GM12878 (cell line): ENCODE data around the gene MS4A6E. TPM values are rescaled to one million over a fixed set of nuclear protein-coding genes. Genes with fewer than 3 reads are reported as not detected.

Source experiments
- CBX3 ChIP-seq: fragments of 200-600 bp; sonication (generic); IDR thresholded peaks from 2 replicates; pipeline ENCODE4 v1.6.1; 2016; ENCODE audit warnings: low read depth, borderline replicate concordance
- CEBPB ChIP-seq, 2 experiments: fragments of 150-350 bp in 1 of 2; IDR thresholded peaks; 2 replicates each; pipeline ENCODE4 v1.6.1; 2012 to 2014; ENCODE audit warnings: low read depth in 2 of 2, low read length in 2 of 2, borderline replicate concordance in 1 of 2, inconsistent platforms in 1 of 2
- CHD1 ChIP-seq: IDR thresholded peaks from 2 replicates; pipeline ENCODE4 v1.6.1; 2012; ENCODE audit warnings: low read depth, low read length, improper control_type of control experiment
- E2F8 ChIP-seq: fragments of 450-650 bp; IDR thresholded peaks from 2 replicates; pipeline ENCODE4 v1.6.1; 2018; ENCODE audit warnings: mild to moderate bottlenecking, low read depth, moderate library complexity; ENCODE audit not compliant: partially characterized antibody
- EGR1 ChIP-seq, 2 experiments: IDR thresholded peaks; 1 replicate in 1 of 2; 2 replicates in 1 of 2; pipeline ENCODE4 v1.6.1; 2011 to 2012; ENCODE audit warnings: low read depth in 2 of 2, low read length in 2 of 2, borderline replicate concordance in 1 of 2, mild to moderate bottlenecking in 1 of 2, moderate library complexity in 1 of 2
- KAT2A ChIP-seq: conservative IDR thresholded peaks from 2 replicates; pipeline ENCODE4 v1.6.1; 2011; ENCODE audit warnings: low read depth, low read length; ENCODE audit not compliant: control insufficient read depth
- MXI1 ChIP-seq: fragments of 150-350 bp; IDR thresholded peaks from 2 replicates; pipeline ENCODE4 v1.6.1; 2011; ENCODE audit warnings: low read depth, mild to moderate bottlenecking, inconsistent platforms, low read length, improper control_type of control experiment
- NFYA ChIP-seq: IDR thresholded peaks from 2 replicates; pipeline ENCODE4 v1.6.1; 2011; ENCODE audit warnings: low read depth, mild to moderate bottlenecking, low read length, improper control_type of control experiment, borderline replicate concordance
- PRDM15 ChIP-seq: fragments of 450-650 bp; formaldehyde crosslinking; IDR thresholded peaks from 2 replicates; pipeline ENCODE4 v1.4.0; 2020; ENCODE audit warnings: mild to moderate bottlenecking, moderate library complexity
- STAT1 ChIP-seq: fragments of 450-650 bp; conservative IDR thresholded peaks from 2 replicates; pipeline ENCODE4 v1.6.1; 2014; ENCODE audit warnings: antibody characterized with exemption, mild to moderate bottlenecking
- TAF1 ChIP-seq: IDR thresholded peaks from 2 replicates; pipeline ENCODE4 v1.6.1; 2011; ENCODE audit warnings: mild to moderate bottlenecking, low read depth, low read length, borderline replicate concordance
- TCF3 ChIP-seq: IDR thresholded peaks from 2 replicates; pipeline ENCODE4 v1.6.1; 2012; ENCODE audit warnings: low read depth, mild to moderate bottlenecking, low read length, borderline replicate concordance; ENCODE audit not compliant: insufficient read depth
- USF1 ChIP-seq: IDR thresholded peaks from 2 replicates; pipeline ENCODE4 v1.6.1; 2011; ENCODE audit warnings: borderline replicate concordance, low read depth, mild to moderate bottlenecking, moderate library complexity, mixed read lengths, low read length; ENCODE audit not compliant: insufficient read depth; ENCODE audit errors: extremely low read length
- ZBED1 ChIP-seq: IDR thresholded peaks from 2 replicates; pipeline ENCODE4 v1.6.1; 2016; ENCODE audit warnings: borderline replicate concordance
- ZBTB33 ChIP-seq: fragments of 450-650 bp; IDR thresholded peaks from 2 replicates; pipeline ENCODE4 v1.6.1; 2017; ENCODE audit warnings: mild to moderate bottlenecking
- polyA plus RNA-seq, 11 experiments: library from polyadenylated mRNA; depleted of rRNA in 4 of 11; unstranded in 6 of 11; stranded (reverse) in 5 of 11; fragments of >200 nt; fragmentation: Nextera tagmentation in 4 of 11; fragmentation: Illumina TruSeq in 1 of 11; extraction: Ambion mirVana in 4 of 11; extraction: Trizol in 1 of 11; gene quantifications; 1 replicate in 1 of 11; 2 replicates in 10 of 11; pipeline versions ENCODE4 v1.2.1 to v1.2.3, GENCODE V29; 2011 to 2016; ENCODE audit warnings: inconsistent platforms in 2 of 11, missing spikeins in 2 of 11, low read depth in 1 of 11
- total RNA-seq, 4 experiments: library from RNA; depleted of rRNA in 3 of 4; stranded (reverse); fragments of >200 nt in 3 of 4; fragmentation: Illumina TruSeq in 1 of 4; extraction: Trizol in 1 of 4; gene quantifications; 2 replicates each; pipeline versions ENCODE4 v1.2.1 to v1.2.3, GENCODE V29; 2013 to 2021

The MS4A6E gene
- total and polyA plus RNA-seq, 10 of the 15 experiments (the other 5 are each of a cell fraction or from before 2014, with no cell fraction given), result 0.14 to 0.86 (median 0.47) TPM; not detected in 5

- TF ChIP-seq E2F8 (no peak), ZBED1 (no peak), USF1 (no peak), TCF3 (no peak), CEBPB (IDR thresholded peaks at IDR 0.05; ENCODE audit: borderline replicate concordance in 1 of 2, low read depth in 2 of 2, low read length in 2 of 2) (no peak), NFYA (no peak), KAT2A (no peak), MXI1 (peak; percentile 41; the same call in 1 of the 2 replicates), TAF1 (0 out of 2 replicates have a peak, but pooled peaks have one; percentile 48), STAT1 (no peak), CHD1 (no peak), PRDM15 (no peak), CBX3 (no peak), ZBTB33 (no peak), EGR1 (IDR thresholded peaks at IDR 0.05; ENCODE audit: borderline replicate concordance in 1 of 2, low read depth in 2 of 2, low read length in 2 of 2) (peak in 1 of 2 experiments; percentile 81; a peak in 2 of 3 replicates)
Measured at GRCh38 chr11:60378354-60378753, 51.3 kb downstream of the MS4A6E start, which contains the start of gene MS4A7 (continued).
